ENCODE measurements around the gene TEDC1.
A peak's percentile ranks its signal among the peaks of the same experiment; 100 is the strongest.

The TEDC1 gene

DNA sequence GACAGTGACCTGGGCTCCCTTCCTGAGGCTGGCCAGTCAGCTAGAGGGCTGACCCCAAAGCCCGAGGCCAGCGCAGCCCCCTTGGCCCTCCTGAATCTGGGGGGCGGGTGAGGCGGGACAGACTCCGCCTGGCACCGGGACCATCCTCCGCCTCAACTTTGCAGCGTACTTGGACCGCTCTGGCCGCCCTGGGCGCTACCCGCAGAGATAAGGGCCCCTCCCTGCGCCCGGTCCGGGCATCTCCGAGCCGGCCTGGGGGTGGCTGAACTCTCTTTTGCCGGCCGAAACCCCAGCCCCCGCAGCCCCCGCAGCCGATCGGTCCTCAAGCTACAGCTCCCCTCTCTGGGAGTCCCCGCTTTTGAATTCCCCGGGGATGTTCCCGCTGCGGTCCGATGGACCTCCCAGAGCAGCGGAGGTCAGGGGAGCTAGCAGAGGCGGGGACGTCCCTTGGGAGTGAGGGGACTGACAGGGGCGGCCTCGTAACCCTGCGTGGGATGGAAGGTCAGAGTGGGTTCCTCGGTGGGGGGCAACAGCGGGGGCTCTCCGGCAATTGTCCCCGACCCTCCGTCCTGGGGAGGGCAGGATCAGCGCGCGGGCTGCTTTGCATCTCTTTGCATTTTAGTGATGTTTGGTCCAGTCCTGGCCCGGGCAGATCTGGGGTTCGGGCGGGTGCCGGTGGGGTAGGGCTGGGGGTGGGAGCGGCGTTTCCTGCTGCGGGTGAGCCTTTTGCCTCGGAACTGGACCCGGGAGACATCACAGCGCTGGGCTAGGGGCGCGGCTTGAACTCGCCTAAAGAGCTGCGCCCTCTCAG is 4.7 kb upstream of the TEDC1 start, which contains the start of gene CRIP1:
TSS of gene CRIP1 (plus strand) at position 724 of the 811 bp plus-strand sequence. CDS start 374 bp downstream, outside the sequence.
- no peak for DNase-seq

DNA sequence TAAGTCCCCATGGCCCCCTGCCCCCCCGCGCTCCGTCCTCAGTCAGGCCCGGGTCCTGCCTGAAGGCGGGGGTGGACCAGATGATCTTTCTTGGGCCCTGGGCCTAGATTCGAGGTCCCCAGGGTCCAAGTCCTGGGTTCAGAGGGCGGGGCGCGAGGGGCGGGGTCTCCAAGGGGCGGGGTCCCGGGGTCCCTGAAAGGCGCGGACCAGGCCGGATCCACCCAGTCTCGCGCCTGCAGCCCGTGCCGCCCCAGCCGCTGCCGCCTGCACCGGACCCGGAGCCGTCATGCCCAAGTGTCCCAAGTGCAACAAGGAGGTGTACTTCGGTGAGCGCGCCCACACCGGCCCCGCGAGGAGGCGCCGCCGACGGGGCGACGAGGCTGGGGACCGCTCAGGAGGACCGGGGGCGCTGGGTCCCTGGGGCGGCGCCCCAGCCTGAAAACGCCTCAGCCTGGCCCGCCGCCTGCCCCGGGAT is 4.0 kb upstream of the TEDC1 start:
- DNase-seq = no peak

- no peak for DNase-seq
Measured at GRCh38 chr14:105487449-105487985, 3.5 kb upstream of the TEDC1 start.

DNA sequence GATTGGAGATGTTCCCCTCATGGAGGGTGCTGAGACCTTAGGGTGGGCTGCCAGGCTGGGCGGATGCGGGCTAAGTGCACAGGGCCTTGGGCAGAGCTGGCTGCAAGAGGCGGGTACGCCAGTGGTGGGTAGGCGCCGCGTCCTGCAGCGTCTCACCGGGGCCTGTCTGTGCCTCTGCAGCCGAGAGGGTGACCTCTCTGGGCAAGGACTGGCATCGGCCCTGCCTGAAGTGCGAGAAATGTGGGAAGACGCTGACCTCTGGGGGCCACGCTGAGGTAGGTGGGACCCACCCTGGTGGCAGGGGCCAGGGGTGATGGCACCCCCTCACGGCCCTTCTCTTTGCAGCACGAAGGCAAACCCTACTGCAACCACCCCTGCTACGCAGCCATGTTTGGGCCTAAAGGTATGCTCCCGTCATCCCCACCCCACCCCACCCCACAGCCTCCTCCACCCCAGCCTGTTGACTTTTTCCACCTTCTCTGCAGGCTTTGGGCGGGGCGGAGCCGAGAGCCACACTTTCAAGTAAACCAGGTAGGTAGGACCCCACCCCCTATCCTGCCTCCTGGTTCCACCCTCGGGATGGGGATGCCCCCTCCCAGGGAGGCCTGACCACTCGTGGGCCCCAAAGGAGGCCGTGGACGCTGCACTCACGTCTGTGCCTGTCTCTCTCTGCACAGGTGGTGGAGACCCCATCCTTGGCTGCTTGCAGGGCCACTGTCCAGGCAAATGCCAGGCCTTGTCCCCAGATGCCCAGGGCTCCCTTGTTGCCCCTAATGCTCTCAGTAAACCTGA is 2.9 kb upstream of the TEDC1 start:
- no peak for DNase-seq

DNA sequence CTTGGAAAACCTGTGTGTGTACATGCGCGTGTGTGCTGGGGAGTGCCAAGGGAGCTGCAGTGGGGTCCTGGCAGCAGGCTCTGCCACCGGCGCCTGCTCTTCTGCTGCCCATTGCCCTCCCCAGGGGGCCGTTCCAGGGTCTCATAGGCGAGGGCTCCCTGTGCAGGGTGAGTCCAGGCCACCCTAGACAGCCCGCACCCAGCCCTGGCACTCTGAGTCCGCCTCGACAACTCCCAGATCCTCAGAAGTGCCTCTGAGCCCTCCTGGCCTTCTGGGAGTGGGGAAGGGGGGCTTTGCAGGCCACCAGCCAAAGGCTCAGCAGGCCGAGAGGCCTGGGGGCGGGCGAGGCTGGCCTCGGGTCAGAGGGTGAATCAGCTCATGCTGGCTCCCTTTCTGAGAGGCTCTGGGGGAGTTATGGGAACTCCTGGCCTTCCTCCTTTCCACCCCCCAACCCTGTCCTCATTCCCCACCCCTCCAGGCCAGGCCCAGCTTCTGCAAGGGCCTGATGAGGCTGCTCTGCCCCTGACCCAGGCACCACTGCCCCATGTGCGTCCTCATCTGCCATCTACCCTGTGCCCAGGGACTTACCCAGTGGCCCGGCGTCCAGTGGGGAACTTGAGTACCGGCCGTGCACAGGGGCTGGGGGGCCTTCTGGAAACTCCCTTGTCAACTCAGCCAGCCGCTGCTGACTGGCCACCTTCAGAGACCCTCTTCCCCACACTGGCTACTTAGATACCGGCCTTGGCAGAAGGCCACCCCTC is 2.1 kb upstream of the TEDC1 start:
- DNase-seq = no peak

DNA sequence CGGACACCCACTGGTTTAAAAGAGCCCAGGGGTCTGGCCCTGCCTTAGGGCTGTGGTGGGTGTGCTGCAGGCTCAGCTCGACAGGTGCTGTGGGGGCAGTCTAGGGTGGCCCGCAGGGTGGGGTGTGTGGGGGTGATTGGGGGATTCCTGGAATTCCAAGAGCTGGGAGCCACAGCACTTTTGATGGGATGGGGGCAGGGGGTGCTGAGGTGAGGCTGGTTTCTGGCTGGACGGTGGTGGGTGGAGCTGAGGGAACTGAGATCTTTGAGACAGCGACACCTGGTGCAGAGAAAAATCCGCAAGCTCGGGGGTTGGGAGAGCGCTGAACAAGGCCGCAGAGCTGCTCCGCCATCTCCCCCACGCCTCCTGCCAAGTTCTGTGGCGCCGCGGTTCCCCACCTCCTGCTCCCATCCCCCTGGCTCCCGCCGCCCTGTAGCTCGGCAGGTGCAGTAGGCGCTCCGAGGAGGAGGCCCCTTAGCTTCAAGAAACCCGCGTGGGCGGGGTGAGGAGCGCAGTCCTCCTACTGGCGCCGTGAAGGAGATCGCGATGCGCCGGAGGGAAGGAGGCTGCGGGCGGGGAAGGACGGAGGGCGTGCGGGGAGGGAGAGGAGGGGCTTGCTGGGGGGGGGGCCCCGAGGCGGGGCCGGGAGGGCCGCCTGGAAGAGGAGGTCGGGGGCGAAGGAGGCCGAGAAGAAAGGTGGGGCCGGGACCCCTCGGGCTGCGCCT is 1.3 kb upstream of the TEDC1 start:
- peak; percentile 36 to 75 for DNase-seq

DNA sequence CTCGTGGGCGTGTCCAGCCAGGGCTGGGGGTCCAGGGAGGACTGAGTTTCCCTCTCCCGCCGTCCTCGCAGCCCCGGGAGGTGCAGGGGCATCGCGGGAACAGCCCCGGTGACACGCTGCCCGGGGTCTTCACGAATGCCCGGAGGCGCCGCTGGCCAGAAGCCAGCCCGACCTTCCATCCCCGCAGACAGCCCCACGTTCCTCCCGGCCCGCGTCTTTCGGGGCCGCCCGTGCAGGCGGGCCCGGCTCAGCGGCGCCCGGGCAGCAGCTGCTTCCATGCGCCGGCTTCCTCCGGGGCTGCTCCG is 827 bp upstream of the TEDC1 start:
- no peak for DNase-seq

- no peak for DNase-seq
Measured at GRCh38 chr14:105491366-105491973, 424 bp downstream of the TEDC1 start.

DNA sequence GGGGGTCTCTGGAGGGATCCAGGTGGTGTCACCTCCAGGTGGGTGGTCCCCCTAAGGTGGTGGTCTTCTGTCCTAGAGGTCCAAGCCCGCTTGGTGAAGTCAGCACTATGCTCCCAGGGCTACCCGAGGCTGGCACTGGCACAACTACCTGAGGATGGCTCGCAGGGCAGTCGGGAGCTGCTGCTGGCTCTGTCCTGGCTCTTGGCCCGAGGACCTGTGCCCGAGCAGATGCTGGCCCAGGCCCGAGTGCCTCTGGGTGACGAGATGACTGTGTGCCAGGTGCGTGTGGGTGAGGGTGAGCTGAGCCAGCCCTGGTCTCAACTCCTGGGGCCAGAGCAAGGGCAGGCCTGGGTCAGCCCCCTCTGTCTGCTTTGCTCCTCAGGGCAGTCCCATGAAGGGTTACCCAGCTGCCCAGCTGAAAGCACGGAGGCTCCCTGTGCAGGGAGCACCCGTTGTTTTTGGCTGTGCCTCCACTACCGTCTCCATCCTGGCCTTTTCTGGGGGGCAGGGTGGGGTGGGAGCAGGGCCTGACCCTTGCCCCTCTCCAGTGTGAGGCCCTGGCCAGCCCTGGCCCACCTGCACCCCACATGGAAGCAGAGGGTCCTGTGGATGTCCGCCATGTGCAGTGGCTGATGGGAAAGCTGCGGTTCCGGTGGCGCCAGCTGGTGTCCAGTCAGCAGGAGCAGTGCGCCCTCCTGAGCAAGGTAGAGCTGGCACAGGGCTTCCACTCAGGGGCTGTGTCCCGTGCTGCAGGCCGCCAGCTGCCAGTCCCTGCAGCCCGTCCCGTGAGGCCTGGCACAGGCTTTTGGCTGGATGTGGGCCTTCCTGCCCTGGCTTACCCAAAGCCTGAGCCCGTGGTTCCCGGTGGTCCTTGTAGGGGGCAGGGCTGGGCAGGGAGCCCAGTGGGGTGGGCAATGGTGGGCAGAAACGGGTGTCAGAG is 1.3 kb downstream of the TEDC1 start:
- no peak for DNase-seq

DNA sequence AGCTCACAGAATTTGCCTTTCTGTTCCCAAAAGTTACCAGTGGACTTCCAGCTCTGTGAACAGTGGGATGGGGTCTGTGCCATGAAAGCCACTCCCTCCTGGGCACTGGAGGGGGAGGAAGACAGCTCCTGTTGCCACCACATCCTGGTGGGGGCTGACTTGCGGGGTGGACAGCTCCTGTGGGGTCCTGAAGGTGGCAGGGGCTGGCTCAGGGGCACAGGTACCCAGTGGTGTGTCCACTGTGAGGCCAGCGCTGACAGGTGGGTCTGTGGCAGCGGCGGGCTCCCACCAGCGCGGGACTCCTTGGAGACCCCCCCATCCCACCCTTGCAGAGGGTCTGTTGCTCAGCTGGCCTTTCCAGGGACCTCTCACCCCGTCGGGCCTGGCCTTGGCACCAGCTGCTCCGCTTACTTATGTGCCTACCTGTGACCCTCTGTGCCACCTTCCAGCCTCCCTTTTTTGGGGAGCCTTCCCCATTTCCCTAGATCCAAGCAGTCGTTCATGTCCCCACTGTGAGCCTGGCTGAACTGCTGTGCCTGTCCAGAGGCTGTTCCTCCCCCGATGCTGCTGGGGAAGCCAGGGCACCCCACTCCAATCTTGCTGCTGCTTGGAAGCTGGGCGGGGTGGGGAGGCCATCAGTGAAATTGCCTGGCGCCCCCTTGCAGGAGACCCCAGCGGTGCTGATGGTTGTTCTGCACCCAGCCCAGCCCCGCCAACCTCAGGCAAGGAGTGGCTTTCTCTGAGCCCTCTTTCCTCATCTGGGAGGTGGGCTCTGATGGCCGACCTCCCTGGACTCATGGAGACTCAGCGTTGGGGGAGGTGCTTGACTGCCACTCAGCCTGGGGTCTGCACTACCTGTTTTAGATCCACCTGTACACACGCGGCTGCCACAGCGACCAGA is 2.2 kb downstream of the TEDC1 start:
- no peak for DNase-seq

DNA sequence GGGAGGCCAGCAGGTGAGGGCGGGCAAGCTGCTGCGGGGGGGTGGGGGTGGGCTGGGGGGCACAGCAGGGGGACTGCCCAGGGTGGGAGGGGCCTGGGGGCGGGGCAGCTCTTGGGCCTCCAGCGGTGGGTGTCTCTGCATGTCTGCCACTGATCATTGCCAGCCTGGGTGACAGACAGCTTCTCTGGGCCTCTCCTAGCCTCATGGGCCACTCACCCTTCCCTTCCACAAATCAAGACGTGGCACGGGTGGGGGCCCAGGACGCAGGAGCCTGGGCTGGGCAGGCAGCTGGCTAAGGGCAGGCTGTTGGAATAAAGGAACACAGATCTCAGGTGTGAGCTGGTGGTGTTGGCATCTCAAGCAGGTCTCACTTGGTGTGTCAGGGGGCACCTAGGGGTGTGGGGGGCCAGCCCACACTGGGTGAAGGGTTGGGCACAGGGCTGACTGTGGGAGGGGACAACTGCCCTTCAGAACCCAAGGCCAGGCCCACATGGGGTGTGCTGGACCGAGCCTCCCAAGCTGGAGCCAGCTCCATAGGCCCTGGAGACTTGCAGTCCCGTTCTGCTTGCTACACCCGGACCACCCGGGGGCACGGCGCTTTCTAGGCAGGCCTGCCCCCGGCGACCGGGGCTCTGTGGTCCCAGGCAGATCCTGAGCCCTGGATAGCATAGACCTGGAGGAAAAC is 3.0 kb downstream of the TEDC1 start:
- DNase-seq = no peak

DNA sequence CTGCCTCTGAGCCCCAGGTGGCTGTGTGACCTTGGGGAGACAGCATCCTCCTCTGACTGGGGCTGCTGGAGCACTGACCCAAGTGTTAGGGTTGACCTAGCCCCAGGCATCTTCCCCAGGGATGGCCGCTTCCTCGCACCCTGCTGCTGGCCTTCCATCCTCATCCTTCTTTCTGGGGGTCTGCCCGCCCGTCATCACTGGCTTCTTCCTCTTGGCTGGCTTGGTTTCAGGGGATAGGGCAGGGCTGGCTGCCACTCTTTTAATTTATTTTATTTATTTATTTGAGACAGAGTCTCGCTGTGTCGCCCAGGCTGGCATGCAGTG is 3.5 kb downstream of the TEDC1 start:
- no peak for DNase-seq

- no peak for DNase-seq
Measured at GRCh38 chr14:105495101-105495989, 4.3 kb downstream of the TEDC1 start.

- DNase-seq = no peak
Measured at GRCh38 chr14:105495990-105496830, 5.2 kb downstream of the TEDC1 start.

GRCh38 chr14:105496831-105497591 is 6.0 kb downstream of the TEDC1 start:
- no peak for DNase-seq
